Measurements from ENCODE around the gene UBALD1. TPM values are rescaled to one million over a fixed set of nuclear protein-coding genes. Genes with fewer than 3 reads are reported as not detected.

UBALD1 gene
- total RNA-seq, 1 donor from 2014 or later: 22.9 TPM

DNA sequence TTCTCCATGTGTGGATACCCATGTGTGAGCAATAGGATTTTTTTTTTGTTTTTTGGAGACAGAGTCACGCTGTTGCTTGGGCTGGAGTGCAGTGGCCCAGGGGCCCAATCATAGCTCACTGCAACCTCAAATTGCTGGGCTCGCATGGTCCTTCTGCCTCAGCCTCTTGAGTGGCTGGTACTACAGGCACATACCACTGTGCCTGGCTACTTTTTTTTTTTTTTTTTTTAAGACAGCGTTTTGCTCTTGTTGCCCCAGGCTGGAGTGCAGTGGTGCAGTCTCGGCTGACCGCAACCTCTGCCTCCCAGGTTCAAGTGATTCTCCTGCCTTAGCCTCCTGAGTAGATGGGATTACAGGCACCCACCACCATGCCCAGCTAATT is 26.6 kb upstream of the UBALD1 start:
- TF ChIP-seq, protein P1, sequence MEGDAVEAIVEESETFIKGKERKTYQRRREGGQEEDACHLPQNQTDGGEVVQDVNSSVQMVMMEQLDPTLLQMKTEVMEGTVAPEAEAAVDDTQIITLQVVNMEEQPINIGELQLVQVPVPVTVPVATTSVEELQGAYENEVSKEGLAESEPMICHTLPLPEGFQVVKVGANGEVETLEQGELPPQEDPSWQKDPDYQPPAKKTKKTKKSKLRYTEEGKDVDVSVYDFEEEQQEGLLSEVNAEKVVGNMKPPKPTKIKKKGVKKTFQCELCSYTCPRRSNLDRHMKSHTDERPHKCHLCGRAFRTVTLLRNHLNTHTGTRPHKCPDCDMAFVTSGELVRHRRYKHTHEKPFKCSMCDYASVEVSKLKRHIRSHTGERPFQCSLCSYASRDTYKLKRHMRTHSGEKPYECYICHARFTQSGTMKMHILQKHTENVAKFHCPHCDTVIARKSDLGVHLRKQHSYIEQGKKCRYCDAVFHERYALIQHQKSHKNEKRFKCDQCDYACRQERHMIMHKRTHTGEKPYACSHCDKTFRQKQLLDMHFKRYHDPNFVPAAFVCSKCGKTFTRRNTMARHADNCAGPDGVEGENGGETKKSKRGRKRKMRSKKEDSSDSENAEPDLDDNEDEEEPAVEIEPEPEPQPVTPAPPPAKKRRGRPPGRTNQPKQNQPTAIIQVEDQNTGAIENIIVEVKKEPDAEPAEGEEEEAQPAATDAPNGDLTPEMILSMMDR (IDR thresholded peaks at IDR 0.05): no peak
- Mint-ChIP-seq H3K4me1 (ENCODE audit: low read depth) (peaks cover 8% of the 10 kb centered on the region), H3K4me3 (ENCODE audit: unreplicated experiment) (no peak overlapping the region), H3K27ac (ENCODE audit: unreplicated experiment) (peak overlapping the region; percentile 1), H3K9me3 (ENCODE audit: low read depth) (no peaks in the 10 kb centered on the region), H3K36me3 (ENCODE audit: low read depth) (peaks cover 3% of the 10 kb centered on the region), H3K27me3 (ENCODE audit: low read depth) (no peaks in the 10 kb centered on the region)
- no peak for DNase-seq (ENCODE audit: low spot score)

DNA sequence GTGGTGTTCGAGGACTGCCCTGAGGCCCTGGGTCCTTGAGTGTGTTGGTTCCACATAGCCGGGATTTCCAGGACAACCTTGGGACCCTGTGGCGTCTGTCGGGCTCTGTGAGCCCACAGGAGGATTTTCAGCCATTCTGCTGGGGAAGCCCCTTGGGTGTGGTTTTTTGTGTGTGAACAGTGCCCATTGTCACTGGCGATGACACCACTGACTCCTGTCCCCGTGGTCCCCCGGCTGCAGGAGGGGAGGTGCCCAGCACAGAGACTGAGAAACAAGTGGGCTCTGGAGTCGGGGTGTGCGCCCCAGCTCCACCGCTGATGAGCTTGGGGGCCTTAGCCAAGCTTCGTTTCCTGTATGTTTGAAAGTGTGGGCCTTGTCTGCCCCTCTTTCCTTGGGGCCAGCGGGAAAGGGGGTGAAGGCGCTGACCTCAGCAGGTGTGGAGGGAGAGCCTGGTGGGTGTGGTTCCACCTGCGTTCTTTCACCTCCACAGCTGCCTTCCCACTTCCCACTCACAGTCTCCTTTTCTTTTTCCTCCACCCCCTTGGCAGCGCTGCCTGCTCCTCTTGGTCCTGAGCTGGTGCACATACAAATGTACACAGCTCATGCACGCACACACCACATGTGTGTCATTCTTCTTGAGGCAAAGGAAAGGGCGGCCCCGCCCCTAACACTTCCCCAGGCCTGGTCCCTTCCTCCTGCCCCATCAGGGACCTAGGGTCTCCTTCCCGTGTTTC is 26.1 kb upstream of the UBALD1 start:
- no peaks in the 10 kb centered on the region for H3K9me3 Mint-ChIP-seq (ENCODE audit: low read depth)
- TF ChIP-seq, protein P1 (IDR thresholded peaks at IDR 0.05): no peak
- no peak overlapping the region for H3K4me3 Mint-ChIP-seq (ENCODE audit: unreplicated experiment)
- peaks cover 5% of the 10 kb centered on the region for H3K36me3 Mint-ChIP-seq (ENCODE audit: low read depth)
- peaks cover 8% of the 10 kb centered on the region for H3K4me1 Mint-ChIP-seq (ENCODE audit: low read depth)
- no peak overlapping the region for H3K27ac Mint-ChIP-seq (ENCODE audit: unreplicated experiment)
- no peaks in the 10 kb centered on the region for H3K27me3 Mint-ChIP-seq (ENCODE audit: low read depth)
- DNase-seq (ENCODE audit: low spot score): no peak

DNA sequence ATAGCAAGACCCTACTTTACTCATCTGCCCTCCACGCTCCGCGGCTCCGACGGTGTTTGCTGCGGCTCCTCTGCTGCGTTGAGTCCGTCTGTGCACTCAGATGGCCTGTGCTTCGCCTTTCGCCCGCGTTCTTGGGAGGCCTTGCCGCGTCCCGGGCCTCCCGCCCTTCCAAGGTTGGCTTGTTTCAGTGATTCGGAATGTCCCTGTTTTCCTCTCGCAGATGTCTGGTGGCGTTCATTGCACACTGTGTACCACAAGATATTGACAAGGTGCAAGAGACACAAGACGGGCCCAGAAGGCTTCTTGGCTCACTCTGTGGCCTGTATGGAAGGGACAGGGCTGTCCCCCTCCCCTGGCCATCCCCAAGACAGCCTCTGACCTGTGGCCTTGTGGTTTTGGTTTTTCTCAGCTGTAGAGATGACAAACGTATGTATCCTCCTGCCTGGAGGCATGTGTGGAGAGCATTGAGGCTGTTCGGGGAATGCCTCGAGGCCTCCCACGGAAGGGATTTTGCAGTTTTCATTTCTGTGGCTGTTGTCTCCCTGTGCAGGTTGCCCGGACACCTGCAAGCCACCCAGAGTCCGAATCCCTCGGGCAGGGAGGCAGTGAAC is 25.3 kb upstream of the UBALD1 start:
- no peaks in the 10 kb centered on the region for H3K9me3 Mint-ChIP-seq (ENCODE audit: low read depth)
- H3K4me3 Mint-ChIP-seq (ENCODE audit: unreplicated experiment): no peak overlapping the region
- H3K27ac Mint-ChIP-seq (ENCODE audit: unreplicated experiment): peak overlapping the region; percentile 22
- DNase-seq (ENCODE audit: low spot score): no peak
- no peaks in the 10 kb centered on the region for H3K27me3 Mint-ChIP-seq (ENCODE audit: low read depth)
- H3K36me3 Mint-ChIP-seq (ENCODE audit: low read depth): peaks cover 5% of the 10 kb centered on the region
- TF ChIP-seq, protein P1 (IDR thresholded peaks at IDR 0.05): no peak
- peaks cover 8% of the 10 kb centered on the region for H3K4me1 Mint-ChIP-seq (ENCODE audit: low read depth)

DNA sequence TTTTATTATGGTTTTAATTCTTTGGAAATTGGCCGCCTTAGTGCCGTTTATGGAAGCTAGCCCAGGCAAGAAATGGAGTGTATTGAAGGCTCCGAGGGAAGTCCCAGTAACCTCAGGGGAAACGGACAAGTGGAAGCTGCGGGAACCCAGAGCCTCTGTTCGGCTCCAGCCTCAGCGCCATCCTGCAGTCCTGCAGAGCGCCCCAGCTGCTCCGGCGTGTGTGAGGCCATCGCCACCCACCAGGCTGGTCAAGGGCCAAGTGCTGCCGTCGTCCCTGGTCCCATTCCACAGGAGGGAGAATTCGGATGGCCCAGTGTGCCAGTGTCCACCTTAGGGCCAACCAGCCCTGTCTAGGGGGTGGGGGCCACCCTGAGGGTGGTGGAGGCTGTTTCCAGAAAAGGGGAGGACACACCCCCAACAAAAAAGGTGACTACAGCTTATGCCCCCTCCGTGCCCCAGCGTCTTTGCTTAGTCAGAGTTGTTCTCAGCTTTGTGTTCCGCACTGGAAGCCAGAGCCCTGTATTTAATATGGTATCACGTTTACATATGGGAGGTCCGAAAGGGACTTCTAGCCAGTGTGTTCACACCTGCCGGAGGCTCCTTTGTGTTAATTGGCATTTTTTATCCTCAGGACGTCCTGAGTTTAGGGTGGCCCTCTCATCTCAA is 22.9 kb upstream of the UBALD1 start:
- H3K9me3 Mint-ChIP-seq (ENCODE audit: low read depth): no peaks in the 10 kb centered on the region
- H3K27ac Mint-ChIP-seq (ENCODE audit: unreplicated experiment): no peak overlapping the region
- no peak overlapping the region for H3K4me3 Mint-ChIP-seq (ENCODE audit: unreplicated experiment)
- no peak for DNase-seq (ENCODE audit: low spot score)
- peaks cover 5% of the 10 kb centered on the region for H3K36me3 Mint-ChIP-seq (ENCODE audit: low read depth)
- TF ChIP-seq, protein P1 (IDR thresholded peaks at IDR 0.05): no peak
- H3K27me3 Mint-ChIP-seq (ENCODE audit: low read depth): no peaks in the 10 kb centered on the region
- peaks cover 8% of the 10 kb centered on the region for H3K4me1 Mint-ChIP-seq (ENCODE audit: low read depth)

DNA sequence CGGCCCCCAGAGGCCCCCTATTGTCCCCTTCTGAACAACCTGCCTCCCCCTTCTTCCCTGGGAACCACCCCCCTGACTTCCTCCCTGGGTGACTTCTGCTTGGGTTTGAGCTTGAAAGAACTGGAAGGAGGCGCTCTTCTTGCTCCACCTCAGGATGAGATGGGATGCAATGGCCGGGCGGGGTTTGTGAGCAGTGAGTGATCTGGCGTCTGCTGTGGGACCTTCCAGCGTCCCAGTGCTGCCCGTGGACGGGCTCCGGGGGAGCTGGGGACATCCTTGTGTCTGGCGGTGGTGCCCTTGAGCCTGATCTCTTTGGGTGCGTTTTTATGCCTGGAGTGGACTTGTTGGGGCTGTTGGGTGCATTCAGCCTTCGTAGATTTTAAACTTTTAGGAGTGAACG is 21.5 kb upstream of the UBALD1 start:
- DNase-seq (ENCODE audit: low spot score): no peak
- TF ChIP-seq, protein P1 (IDR thresholded peaks at IDR 0.05): no peak
- H3K36me3 Mint-ChIP-seq (ENCODE audit: low read depth): peaks cover 9% of the 10 kb centered on the region
- H3K4me3 Mint-ChIP-seq (ENCODE audit: unreplicated experiment): no peak overlapping the region
- no peak overlapping the region for H3K27ac Mint-ChIP-seq (ENCODE audit: unreplicated experiment)
- H3K27me3 Mint-ChIP-seq (ENCODE audit: low read depth): no peaks in the 10 kb centered on the region
- H3K4me1 Mint-ChIP-seq (ENCODE audit: low read depth): peaks cover 7% of the 10 kb centered on the region
- peaks cover 2% of the 10 kb centered on the region for H3K9me3 Mint-ChIP-seq (ENCODE audit: low read depth)
